Keratinocyte (primary cell): ENCODE measurements around the gene LRRC74B. TPM values are rescaled to one million over a fixed set of nuclear protein-coding genes. Genes with fewer than 3 reads are reported as not detected.

Experiments
- DNase-seq: peaks from one replicate; pipeline ENCODE4 v3.0.0-alpha.2; 2011; ENCODE audit warnings: low read depth, missing footprints, low spot score
- FAIRE-seq: peaks from 2 replicates; lab custom pipeline; 2011; peaks lifted over from hg19 to GRCh38; lab: Jason Lieb, UNC
- H2AFZ ChIP-seq: 2 replicates; pipeline ENCODE4 v1.6.0; 2012; ENCODE audit warnings: low read length, control low read depth, inconsistent platforms; ENCODE audit not compliant: control insufficient read depth
- H3K27ac ChIP-seq: 2 replicates; pipeline ENCODE4 v1.5.1; 2011; ENCODE audit warnings: low read length; ENCODE audit not compliant: control insufficient read depth, insufficient read depth
- H3K27me3 ChIP-seq: 3 replicates; pipeline ENCODE4 v1.6.0; 2011; ENCODE audit warnings: low read length; ENCODE audit not compliant: control insufficient read depth, insufficient read depth; ENCODE audit errors: extremely low read depth
- H3K36me3 ChIP-seq, 2 experiments: 2 replicates in 1 of 2; 3 replicates in 1 of 2; pipeline ENCODE4 v1.5.1; 2011; ENCODE audit warnings: low read length in 2 of 2, mild to moderate bottlenecking in 1 of 2; ENCODE audit not compliant: control insufficient read depth in 2 of 2, insufficient read depth in 2 of 2; ENCODE audit errors: extremely low read depth in 1 of 2
- H3K4me1 ChIP-seq: 3 replicates; pipeline ENCODE4 v1.5.1; 2011; ENCODE audit warnings: low read length; ENCODE audit not compliant: control insufficient read depth, insufficient read depth; ENCODE audit errors: extremely low read depth
- H3K4me2 ChIP-seq: 3 replicates; pipeline ENCODE4 v1.6.0; 2011; ENCODE audit warnings: low read depth, low read length; ENCODE audit not compliant: control insufficient read depth, insufficient read depth; ENCODE audit errors: extremely low read depth
- H3K4me3 ChIP-seq, 3 experiments: fragments of 200-600 bp in 1 of 3; sonication (generic) in 1 of 3; 2 replicates in 2 of 3; 3 replicates in 1 of 3; pipeline ENCODE4 v1.5.1; 2011 to 2016; ENCODE audit warnings: low read length in 3 of 3, mild to moderate bottlenecking in 3 of 3, control low read depth in 2 of 3, inconsistent platforms in 1 of 3, low read depth in 1 of 3, mixed read lengths in 1 of 3, mixed run types in 1 of 3, moderate library complexity in 1 of 3; ENCODE audit not compliant: control insufficient read depth in 2 of 3, insufficient read depth in 2 of 3; ENCODE audit errors: extremely low read depth in 1 of 3
- H3K79me2 ChIP-seq: 2 replicates; pipeline ENCODE4 v1.6.0; 2012; ENCODE audit warnings: low read length; ENCODE audit not compliant: control insufficient read depth, insufficient read depth
- H3K9ac ChIP-seq: 3 replicates; pipeline ENCODE4 v1.6.0; 2011; ENCODE audit warnings: low read length; ENCODE audit not compliant: control insufficient read depth, insufficient read depth; ENCODE audit errors: extremely low read depth
- H3K9me1 ChIP-seq: 3 replicates; pipeline ENCODE4 v1.6.0; 2011; ENCODE audit warnings: low read length; ENCODE audit not compliant: control insufficient read depth, insufficient read depth; ENCODE audit errors: extremely low read depth
- H3K9me3 ChIP-seq: 2 replicates; pipeline ENCODE4 v1.5.1; 2012; ENCODE audit warnings: low read depth, low read length; ENCODE audit not compliant: control insufficient read depth
- H4K20me1 ChIP-seq: 3 replicates; pipeline ENCODE4 v1.6.0; 2011; ENCODE audit warnings: low read length; ENCODE audit not compliant: control insufficient read depth, insufficient read depth; ENCODE audit errors: extremely low read depth
- EZH2 ChIP-seq: IDR thresholded peaks from one replicate; pipeline ENCODE4 v1.6.1; 2012; ENCODE audit warnings: inconsistent platforms, mild to moderate bottlenecking, low read length, moderate library complexity
- dilution Hi-C: fragments of 300-500 bp; cut with MboI; formaldehyde crosslinking; loops from one replicate; pipeline ENCODE4 v1.7.0; 2020; ENCODE audit warnings: low sequenced_read_pairs; ENCODE audit not compliant: extremely low pct_ligation_motif_present
- polyA plus RNA-seq, 5 experiments: library from polyadenylated mRNA; depleted of rRNA in 3 of 5; stranded (reverse) in 3 of 5; stranded (forward) in 1 of 5; unstranded in 1 of 5; fragments of >200 nt; gene quantifications; 1 replicate in 1 of 5; 2 replicates in 3 of 5; 3 replicates in 1 of 5; pipeline versions ENCODE4 v1.2.1 to v1.2.3, GENCODE V29; 2011 to 2012; ENCODE audit warnings: missing spikeins in 2 of 5, low read depth in 1 of 5, low replicate concordance in 1 of 5
- TF ChIP-seq, protein P1 (sequence below), 3 experiments: IDR thresholded peaks in 1 of 3; conservative IDR thresholded peaks in 1 of 3; optimal IDR thresholded peaks in 1 of 3; 2 replicates in 2 of 3; 3 replicates in 1 of 3; pipeline versions ENCODE3 to v1.5.1; 2011; ENCODE audit warnings: low read length in 3 of 3, mild to moderate bottlenecking in 3 of 3, moderate library complexity in 2 of 3, control low read depth in 1 of 3, inconsistent platforms in 1 of 3; ENCODE audit not compliant: insufficient read depth in 2 of 3; ENCODE audit errors: extremely low read depth in 1 of 3

The LRRC74B gene
- polyA plus RNA-seq, 1 donor (not counting 4 experiments of a cell fraction or from before 2014, with no cell fraction given), result not detected

DNA sequence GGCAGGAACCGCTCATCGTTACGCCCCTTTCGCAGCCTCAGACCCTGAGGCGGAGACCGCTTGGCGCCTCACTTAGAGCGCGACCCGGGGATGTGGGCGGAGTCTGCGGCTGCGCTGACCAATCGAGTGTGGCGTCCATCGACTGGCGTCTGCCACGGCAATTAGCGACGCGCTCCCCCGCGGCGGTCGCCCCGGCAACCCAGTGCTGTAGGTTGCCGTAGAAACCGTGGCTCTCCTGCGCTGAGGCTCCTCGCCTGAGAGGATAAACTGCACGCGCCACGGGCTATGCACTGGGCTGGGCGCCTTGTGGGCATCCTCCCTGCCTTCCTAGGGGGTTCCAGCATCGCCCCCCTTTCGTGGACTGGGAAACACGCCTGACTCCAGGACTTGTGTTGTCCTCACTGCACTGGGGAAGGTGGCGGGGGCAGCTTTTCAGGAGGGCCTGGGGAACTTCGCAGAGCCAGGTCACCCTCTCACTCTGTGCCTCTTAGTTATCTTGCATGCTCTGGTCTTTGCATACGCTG, 31.5 kb upstream of the LRRC74B start:
- no peak for DNase-seq
- dilution Hi-C loops, result no loop called here
- Histone ChIP-seq H3K4me2 (peak overlapping the region; percentile 91), H3K9me3 (no peaks in the 10 kb centered on the region), H3K79me2 (no peaks in the 10 kb centered on the region), H4K20me1 (no peaks in the 10 kb centered on the region), H2AFZ (peak overlapping the region; percentile 83), H3K9me1 (no peaks in the 10 kb centered on the region), H3K27me3 (no peaks in the 10 kb centered on the region), H3K27ac (peak overlapping the region; percentile 49), H3K4me1 (peaks cover 23% of the 10 kb centered on the region), H3K9ac (peak overlapping the region; percentile 61), H3K36me3 (no peaks in the 10 kb centered on the region), H3K4me3 (peak overlapping the region; percentile 52 to 67 (median 61))
- TF ChIP-seq, protein P1, sequence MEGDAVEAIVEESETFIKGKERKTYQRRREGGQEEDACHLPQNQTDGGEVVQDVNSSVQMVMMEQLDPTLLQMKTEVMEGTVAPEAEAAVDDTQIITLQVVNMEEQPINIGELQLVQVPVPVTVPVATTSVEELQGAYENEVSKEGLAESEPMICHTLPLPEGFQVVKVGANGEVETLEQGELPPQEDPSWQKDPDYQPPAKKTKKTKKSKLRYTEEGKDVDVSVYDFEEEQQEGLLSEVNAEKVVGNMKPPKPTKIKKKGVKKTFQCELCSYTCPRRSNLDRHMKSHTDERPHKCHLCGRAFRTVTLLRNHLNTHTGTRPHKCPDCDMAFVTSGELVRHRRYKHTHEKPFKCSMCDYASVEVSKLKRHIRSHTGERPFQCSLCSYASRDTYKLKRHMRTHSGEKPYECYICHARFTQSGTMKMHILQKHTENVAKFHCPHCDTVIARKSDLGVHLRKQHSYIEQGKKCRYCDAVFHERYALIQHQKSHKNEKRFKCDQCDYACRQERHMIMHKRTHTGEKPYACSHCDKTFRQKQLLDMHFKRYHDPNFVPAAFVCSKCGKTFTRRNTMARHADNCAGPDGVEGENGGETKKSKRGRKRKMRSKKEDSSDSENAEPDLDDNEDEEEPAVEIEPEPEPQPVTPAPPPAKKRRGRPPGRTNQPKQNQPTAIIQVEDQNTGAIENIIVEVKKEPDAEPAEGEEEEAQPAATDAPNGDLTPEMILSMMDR (optimal IDR thresholded peaks at IDR 0.05 in 1 of 3, IDR thresholded peaks at IDR 0.05 in 1 of 3, conservative IDR thresholded peaks at IDR 0.05 in 1 of 3; ENCODE audit: extremely low read depth in 1 of 3, insufficient read depth in 2 of 3, low read length in 3 of 3), result no peak
- FAIRE-seq, result peak; percentile 13

DNA sequence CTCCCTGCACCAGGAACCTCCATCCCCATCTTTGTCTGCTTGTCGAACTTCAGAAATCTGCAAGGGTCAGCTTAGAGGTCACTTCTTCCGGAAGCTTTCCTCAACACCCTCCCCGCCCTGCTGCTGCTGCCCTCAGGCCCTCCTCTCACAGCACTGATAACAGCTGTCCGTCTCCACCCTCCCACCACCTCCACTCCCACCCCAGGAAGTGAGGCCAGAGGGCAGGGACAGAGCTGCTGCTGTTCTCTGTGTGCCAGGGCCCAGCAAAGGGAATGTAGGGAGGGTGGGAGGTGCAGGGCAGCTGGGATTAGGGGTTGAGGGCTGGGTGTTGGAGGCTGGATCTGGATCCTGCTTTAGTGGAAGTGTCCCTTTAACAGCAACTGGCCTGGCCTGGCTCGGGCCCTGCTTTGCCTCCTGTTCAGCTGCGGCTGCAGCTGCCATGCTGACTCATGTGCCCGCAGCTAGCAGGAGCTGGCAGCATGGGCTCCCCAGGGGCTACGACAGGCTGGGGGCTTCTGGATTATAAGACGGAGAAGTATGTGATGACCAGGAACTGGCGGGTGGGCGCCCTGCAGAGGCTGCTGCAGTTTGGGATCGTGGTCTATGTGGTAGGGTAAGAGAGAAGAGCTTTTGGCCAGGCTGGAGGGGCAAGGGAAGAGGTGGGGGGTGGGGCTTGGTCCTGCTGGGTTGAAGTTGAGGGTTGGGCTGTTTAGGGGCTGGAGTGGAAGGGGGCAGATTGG, 30.9 kb upstream of the LRRC74B start, which contains the start of gene P2RX6:
Gene P2RX6 (plus strand): TSS at position 440 of the 740 bp plus-strand sequence. CDS start 10 bp downstream, at position 450.
- DNase-seq, result no peak

More for the DNA sequence above, 30.9 kb upstream of the LRRC74B start, which contains the start of gene P2RX6:
- TF ChIP-seq, protein P1 (optimal IDR thresholded peaks at IDR 0.05 in 1 of 3, IDR thresholded peaks at IDR 0.05 in 1 of 3, conservative IDR thresholded peaks at IDR 0.05 in 1 of 3; ENCODE audit: extremely low read depth in 1 of 3, insufficient read depth in 2 of 3, low read length in 3 of 3), result no peak
- no peak for TF ChIP-seq EZH2
- Histone ChIP-seq H3K9me3 (no peaks in the 10 kb centered on the region), H3K4me1 (peaks cover 23% of the 10 kb centered on the region), H3K4me3 (peak within 1 kb of the TSS; percentile 52 to 67 (median 61)), H4K20me1 (no peaks in the 10 kb centered on the region), H3K4me2 (peak within 1 kb of the TSS; percentile 91), H3K27ac (peak within 1 kb of the TSS; percentile 49), H3K9me1 (no peaks in the 10 kb centered on the region), H3K79me2 (no peaks in the 10 kb centered on the region), H2AFZ (peak within 1 kb of the TSS; percentile 83), H3K9ac (peak within 1 kb of the TSS; percentile 61), H3K36me3 (no peaks in the 10 kb centered on the region), H3K27me3 (no peaks in the 10 kb centered on the region)
- peak; percentile 91 for FAIRE-seq
- dilution Hi-C loops, result no loop called here
